ENCODE measurements around the gene MKLN1.
"Not testable (repeated sequence)": the region's sequence is repeated elsewhere in the genome, so short reads cannot be mapped to it uniquely, and the experiment has no call there.

The MKLN1 gene

GRCh38 chr7:131327626-131328376 is at the start of gene MKLN1:
TSS of gene MKLN1 (plus strand) at chr7:131327876. CDS start at chr7:131327900, 24 bp downstream.
- peak; percentile 92 for DNase-seq

GRCh38 chr7:131279044-131279443 is 48.6 kb upstream of the MKLN1 start:
- DNase-seq = no peak

GRCh38 chr7:131281266-131282048 is 46.2 kb upstream of the MKLN1 start:
- no peak for DNase-seq

GRCh38 chr7:131284702-131285419 is 42.8 kb upstream of the MKLN1 start:
- no peak for DNase-seq

GRCh38 chr7:131285556-131285955 is 42.1 kb upstream of the MKLN1 start:
- DNase-seq = no peak

- no peak for DNase-seq
Measured at GRCh38 chr7:131288450-131288849, 39.2 kb upstream of the MKLN1 start.

- no peak for DNase-seq
Measured at GRCh38 chr7:131289051-131289450, 38.6 kb upstream of the MKLN1 start.

GRCh38 chr7:131292141-131292905 is 35.4 kb upstream of the MKLN1 start:
- DNase-seq = no peak

- DNase-seq = no peak
Measured at GRCh38 chr7:131293018-131293417, 34.7 kb upstream of the MKLN1 start.

GRCh38 chr7:131294553-131294952 is 33.1 kb upstream of the MKLN1 start:
- no peak for DNase-seq

- DNase-seq = no peak
Measured at GRCh38 chr7:131298608-131298992, 29.1 kb upstream of the MKLN1 start.

GRCh38 chr7:131299074-131299473 is 28.6 kb upstream of the MKLN1 start:
- no peak for DNase-seq

GRCh38 chr7:131300078-131300477 is 27.6 kb upstream of the MKLN1 start:
- DNase-seq = no peak

- DNase-seq = no peak
Measured at GRCh38 chr7:131300572-131301466, 26.9 kb upstream of the MKLN1 start.

GRCh38 chr7:131302446-131302845 is 25.2 kb upstream of the MKLN1 start:
- no peak for DNase-seq

GRCh38 chr7:131302876-131303707 is 24.6 kb upstream of the MKLN1 start:
- no peak for DNase-seq

- DNase-seq = no peak
Measured at GRCh38 chr7:131305152-131305551, 22.5 kb upstream of the MKLN1 start.

GRCh38 chr7:131306041-131306440 is 21.6 kb upstream of the MKLN1 start:
- not testable (repeated sequence) for DNase-seq

- no peak for DNase-seq
Measured at GRCh38 chr7:131306777-131307176, 20.9 kb upstream of the MKLN1 start.

- DNase-seq = no peak
Measured at GRCh38 chr7:131307627-131308026, 20.0 kb upstream of the MKLN1 start.

GRCh38 chr7:131312838-131313237 is 14.8 kb upstream of the MKLN1 start:
- DNase-seq = no peak

Data from activated CD4-positive, alpha-beta T cell treated with anti-CD3 and anti-CD28 coated beads, Interleukin-10, Interleukin-2, amounts not matched to agents 100 ng/mL and 50 ng/mL, durations not matched to agents 16 hours and 8 hours (primary cell).